Spleen (tissue), 7 donors: ENCODE measurements around the gene PALM.

Experiments
- POLR2A ChIP-seq, 3 donors: fragments of 450-650 bp; IDR thresholded peaks; one replicate each; pipeline ENCODE4 v1.5.1; 2017; ENCODE audit warnings: antibody characterized with exemption in 3 of 3, mild to moderate bottlenecking in 1 of 3
- POLR2AphosphoS5 ChIP-seq, 3 donors: sonication (generic); formaldehyde crosslinking; IDR thresholded peaks; one replicate each; pipeline ENCODE4 v1.5.1; 2017; ENCODE audit warnings: antibody characterized with exemption in 3 of 3
- TF ChIP-seq, protein P1 (sequence below), 11 experiments: fragments of 200-600 bp in 7 of 11; fragments of 450-650 bp in 4 of 11; sonication (generic) in 4 of 11; IDR thresholded peaks in 8 of 11; conservative IDR thresholded peaks in 3 of 11; 1 replicate in 7 of 11; 2 replicates in 4 of 11; pipeline versions ENCODE4 v1.4.0 to v1.8.0; 2016 to 2021; ENCODE audit warnings: antibody characterized with exemption in 11 of 11, inconsistent platforms in 4 of 11, mild to moderate bottlenecking in 1 of 11
- donor health status: DM: no; HTN: no; CAD: no; lungs with moderate emphysema.
- donor health status: DM: no; HTN: no; CAD: no.
- donor health status: DM: no; HTN: no; CAD: no.

DNA sequence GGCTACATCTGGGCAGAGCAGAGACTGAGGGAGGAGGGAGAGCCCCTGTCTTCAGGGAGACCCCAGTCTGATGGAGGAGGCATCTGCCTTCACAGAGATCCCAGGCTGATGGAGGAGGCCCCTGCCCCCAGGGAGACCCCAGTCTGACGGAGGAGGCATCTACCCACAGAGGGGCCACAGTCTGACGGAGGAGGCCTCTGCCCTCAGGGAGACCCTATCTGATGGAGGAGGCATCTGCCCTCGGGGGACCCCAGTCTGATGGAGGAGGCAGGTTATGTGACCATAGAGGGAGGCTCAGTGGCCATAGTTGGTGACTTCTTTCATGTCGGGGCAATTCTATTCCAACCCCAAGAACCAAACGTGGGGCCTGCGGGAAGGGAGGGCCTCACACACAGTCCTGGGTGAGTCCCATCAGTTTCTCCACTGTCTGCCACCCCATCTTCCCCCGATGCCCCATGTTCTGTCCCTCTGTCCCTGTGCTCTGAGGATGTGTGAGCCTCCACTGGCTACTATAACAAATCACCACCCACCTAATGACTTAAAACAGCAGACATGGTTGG is 56.5 kb downstream of the PALM start:
- TF ChIP-seq, protein P1, sequence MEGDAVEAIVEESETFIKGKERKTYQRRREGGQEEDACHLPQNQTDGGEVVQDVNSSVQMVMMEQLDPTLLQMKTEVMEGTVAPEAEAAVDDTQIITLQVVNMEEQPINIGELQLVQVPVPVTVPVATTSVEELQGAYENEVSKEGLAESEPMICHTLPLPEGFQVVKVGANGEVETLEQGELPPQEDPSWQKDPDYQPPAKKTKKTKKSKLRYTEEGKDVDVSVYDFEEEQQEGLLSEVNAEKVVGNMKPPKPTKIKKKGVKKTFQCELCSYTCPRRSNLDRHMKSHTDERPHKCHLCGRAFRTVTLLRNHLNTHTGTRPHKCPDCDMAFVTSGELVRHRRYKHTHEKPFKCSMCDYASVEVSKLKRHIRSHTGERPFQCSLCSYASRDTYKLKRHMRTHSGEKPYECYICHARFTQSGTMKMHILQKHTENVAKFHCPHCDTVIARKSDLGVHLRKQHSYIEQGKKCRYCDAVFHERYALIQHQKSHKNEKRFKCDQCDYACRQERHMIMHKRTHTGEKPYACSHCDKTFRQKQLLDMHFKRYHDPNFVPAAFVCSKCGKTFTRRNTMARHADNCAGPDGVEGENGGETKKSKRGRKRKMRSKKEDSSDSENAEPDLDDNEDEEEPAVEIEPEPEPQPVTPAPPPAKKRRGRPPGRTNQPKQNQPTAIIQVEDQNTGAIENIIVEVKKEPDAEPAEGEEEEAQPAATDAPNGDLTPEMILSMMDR (IDR thresholded peaks at IDR 0.05 in 8 of 11, conservative IDR thresholded peaks at IDR 0.05 in 3 of 11), result no peak
- no peak for TF ChIP-seq POLR2A (IDR thresholded peaks at IDR 0.05)
- TF ChIP-seq POLR2AphosphoS5 (IDR thresholded peaks at IDR 0.05), result no peak
